ENCODE results near the gene FOXN3.

GRCh38 chr14:89365061-89365801 is 51.8 kb downstream of the FOXN3 start:
- TF ChIP-seq CTCF (IDR thresholded peaks at IDR 0.05; ENCODE audit: extremely low read depth in 1 of 2, insufficient read depth in 1 of 2, low read depth in 1 of 2, low read length in 2 of 2) (no peak), POLR2A (IDR thresholded peaks at IDR 0.05; ENCODE audit: low read depth, low read length) (no peak), POLR2AphosphoS5 (IDR thresholded peaks at IDR 0.05; ENCODE audit: insufficient read depth, low read depth, low read length) (no peak), JUN (IDR thresholded peaks at IDR 0.05; ENCODE audit: borderline replicate concordance, insufficient read depth, insufficient read length, low read depth) (no peak), EZH2 (IDR thresholded peaks at IDR 0.05; ENCODE audit: borderline replicate concordance, low read depth, low read length, severe bottlenecking) (no peak), MAX (IDR thresholded peaks at IDR 0.05; ENCODE audit: insufficient read depth, insufficient read length) (no peak)
